ENCODE measurements around the gene FAM98C.
"Not testable (repeated sequence)": the region's sequence is repeated elsewhere in the genome, so short reads cannot be mapped to it uniquely, and the experiment has no call there.

FAM98C gene

DNA sequence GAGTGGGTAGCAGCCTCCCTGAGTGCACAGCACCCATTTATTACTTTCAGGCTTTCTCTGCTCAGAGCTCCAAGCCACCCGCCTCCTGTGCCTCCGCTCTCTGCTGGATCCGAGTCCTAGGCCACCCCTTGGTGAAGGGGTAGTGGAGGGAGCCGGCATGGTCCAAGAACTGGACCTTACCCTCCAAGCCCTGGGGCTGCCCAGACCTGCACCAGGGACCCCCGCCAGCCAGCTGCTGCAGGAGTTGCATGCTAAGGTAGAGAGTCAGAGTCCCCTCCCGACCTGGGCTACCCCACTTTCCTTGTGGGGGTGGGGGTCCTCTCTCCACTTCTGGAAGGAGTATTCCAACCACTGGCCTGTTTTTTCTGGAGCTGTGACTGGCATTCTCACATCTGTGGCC is 2.0 kb downstream of the FAM98C start:
- no peak overlapping the region for H3K4me2 ChIP-seq
- TF ChIP-seq, protein P1, sequence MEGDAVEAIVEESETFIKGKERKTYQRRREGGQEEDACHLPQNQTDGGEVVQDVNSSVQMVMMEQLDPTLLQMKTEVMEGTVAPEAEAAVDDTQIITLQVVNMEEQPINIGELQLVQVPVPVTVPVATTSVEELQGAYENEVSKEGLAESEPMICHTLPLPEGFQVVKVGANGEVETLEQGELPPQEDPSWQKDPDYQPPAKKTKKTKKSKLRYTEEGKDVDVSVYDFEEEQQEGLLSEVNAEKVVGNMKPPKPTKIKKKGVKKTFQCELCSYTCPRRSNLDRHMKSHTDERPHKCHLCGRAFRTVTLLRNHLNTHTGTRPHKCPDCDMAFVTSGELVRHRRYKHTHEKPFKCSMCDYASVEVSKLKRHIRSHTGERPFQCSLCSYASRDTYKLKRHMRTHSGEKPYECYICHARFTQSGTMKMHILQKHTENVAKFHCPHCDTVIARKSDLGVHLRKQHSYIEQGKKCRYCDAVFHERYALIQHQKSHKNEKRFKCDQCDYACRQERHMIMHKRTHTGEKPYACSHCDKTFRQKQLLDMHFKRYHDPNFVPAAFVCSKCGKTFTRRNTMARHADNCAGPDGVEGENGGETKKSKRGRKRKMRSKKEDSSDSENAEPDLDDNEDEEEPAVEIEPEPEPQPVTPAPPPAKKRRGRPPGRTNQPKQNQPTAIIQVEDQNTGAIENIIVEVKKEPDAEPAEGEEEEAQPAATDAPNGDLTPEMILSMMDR (conservative IDR thresholded peaks at IDR 0.05; ENCODE audit: low read depth, low read length), result no peak
- no peaks in the 10 kb centered on the region for H4K20me1 ChIP-seq (ENCODE audit: insufficient read depth)
- no peak overlapping the region for H3K27ac ChIP-seq
- H3K9ac ChIP-seq, result no peak overlapping the region
- H2AFZ ChIP-seq (ENCODE audit: low read depth), result no peak overlapping the region
- H3K36me3 ChIP-seq (ENCODE audit: insufficient read depth), result no peaks in the 10 kb centered on the region
- H3K4me3 ChIP-seq (IDR thresholded peaks at IDR 0.05; ENCODE audit: insufficient read depth, low read depth, low read length), result no peak overlapping the region
- H3K4me1 ChIP-seq (ENCODE audit: low read depth, poor library complexity, severe bottlenecking), result no peaks in the 10 kb centered on the region
- H3K79me2 ChIP-seq (ENCODE audit: insufficient read depth, low read depth), result no peaks in the 10 kb centered on the region
- peaks cover 3% of the 10 kb centered on the region; the same call in 1 of the 2 replicates for H3K27me3 ChIP-seq (ENCODE audit: insufficient read depth, low read depth)

DNA sequence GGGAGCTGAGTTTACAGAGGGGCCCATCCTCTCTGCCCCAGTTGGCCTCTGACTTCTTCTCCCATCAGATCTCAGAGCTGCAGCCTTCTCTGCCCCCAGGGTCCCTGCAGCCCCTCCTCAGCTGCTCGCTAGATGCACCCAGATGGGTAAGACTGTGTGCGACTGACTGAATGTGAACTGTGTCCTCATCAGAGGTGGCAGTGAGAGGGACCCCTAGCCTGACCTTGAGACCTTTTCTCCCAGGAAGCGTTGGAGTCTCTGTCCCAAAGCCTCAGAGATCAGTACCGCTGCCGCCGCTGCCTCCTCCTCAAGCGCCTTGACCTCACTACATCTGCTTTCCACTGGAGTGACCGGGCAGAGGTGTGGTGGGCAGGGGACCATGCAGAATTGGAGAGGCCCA is 2.4 kb downstream of the FAM98C start:
- H3K79me2 ChIP-seq (ENCODE audit: insufficient read depth, low read depth), result no peaks in the 10 kb centered on the region
- no peak overlapping the region for H3K9ac ChIP-seq
- no peak overlapping the region for H3K4me2 ChIP-seq
- no peaks in the 10 kb centered on the region for H3K36me3 ChIP-seq (ENCODE audit: insufficient read depth)
- no peak overlapping the region for H3K27ac ChIP-seq
- H3K4me1 ChIP-seq (ENCODE audit: low read depth, poor library complexity, severe bottlenecking), result no peaks in the 10 kb centered on the region
- no peak overlapping the region for H2AFZ ChIP-seq (ENCODE audit: low read depth)
- no peaks in the 10 kb centered on the region for H4K20me1 ChIP-seq (ENCODE audit: insufficient read depth)
- H3K4me3 ChIP-seq (IDR thresholded peaks at IDR 0.05; ENCODE audit: insufficient read depth, low read depth, low read length), result no peak overlapping the region
- no peaks in the 10 kb centered on the region for H3K27me3 ChIP-seq (ENCODE audit: insufficient read depth, low read depth)
- TF ChIP-seq, protein P1 (conservative IDR thresholded peaks at IDR 0.05; ENCODE audit: low read depth, low read length), result no peak

- H4K20me1 ChIP-seq (ENCODE audit: insufficient read depth), result no peaks in the 10 kb centered on the region
- no peak overlapping the region for H3K4me2 ChIP-seq
- no peak overlapping the region for H2AFZ ChIP-seq (ENCODE audit: low read depth)
- peaks cover 8% of the 10 kb centered on the region; the same call in 1 of the 2 replicates for H3K27me3 ChIP-seq (ENCODE audit: insufficient read depth, low read depth)
- no peaks in the 10 kb centered on the region for H3K4me1 ChIP-seq (ENCODE audit: low read depth, poor library complexity, severe bottlenecking)
- TF ChIP-seq, protein P1 (conservative IDR thresholded peaks at IDR 0.05; ENCODE audit: low read depth, low read length), result no peak
- no peaks in the 10 kb centered on the region for H3K79me2 ChIP-seq (ENCODE audit: insufficient read depth, low read depth)
- H3K36me3 ChIP-seq (ENCODE audit: insufficient read depth), result no peaks in the 10 kb centered on the region
- no peak overlapping the region for H3K9ac ChIP-seq
- no peak overlapping the region for H3K27ac ChIP-seq
- H3K4me3 ChIP-seq (IDR thresholded peaks at IDR 0.05; ENCODE audit: insufficient read depth, low read depth, low read length), result no peak overlapping the region
Measured at GRCh38 chr19:38409631-38410133, 6.8 kb downstream of the FAM98C start.

DNA sequence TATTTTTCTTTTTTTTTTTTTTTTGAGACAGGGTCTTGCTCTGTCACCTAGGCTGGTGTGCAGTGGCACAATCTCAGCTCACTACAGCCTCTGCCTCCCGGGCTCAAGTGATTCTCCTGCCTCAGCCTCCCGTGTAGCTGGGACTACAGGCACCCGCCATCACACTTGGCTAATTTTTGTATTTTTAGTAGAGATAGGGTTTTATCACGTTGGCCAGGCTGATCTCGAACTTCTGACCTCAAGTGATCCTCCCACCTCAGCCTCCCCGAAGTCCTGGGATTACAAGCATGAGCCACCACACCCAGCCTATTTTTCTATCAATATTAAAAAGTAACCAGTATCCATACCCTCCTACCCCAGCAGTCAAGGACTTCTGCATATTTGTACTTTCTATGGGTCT is 7.5 kb downstream of the FAM98C start:
- H3K4me2 ChIP-seq; H3K36me3 ChIP-seq (ENCODE audit: insufficient read depth); H2AFZ ChIP-seq (ENCODE audit: low read depth); H3K79me2 ChIP-seq (ENCODE audit: insufficient read depth, low read depth); H3K9ac ChIP-seq; H3K4me1 ChIP-seq (ENCODE audit: low read depth, poor library complexity, severe bottlenecking); H4K20me1 ChIP-seq (ENCODE audit: insufficient read depth); H3K27ac ChIP-seq; H3K4me3 ChIP-seq (IDR thresholded peaks at IDR 0.05; ENCODE audit: insufficient read depth, low read depth, low read length): not testable (repeated sequence)
- H3K27me3 ChIP-seq (ENCODE audit: insufficient read depth, low read depth), result peaks cover 13% of the 10 kb centered on the region; the same call in 1 of the 2 replicates

DNA sequence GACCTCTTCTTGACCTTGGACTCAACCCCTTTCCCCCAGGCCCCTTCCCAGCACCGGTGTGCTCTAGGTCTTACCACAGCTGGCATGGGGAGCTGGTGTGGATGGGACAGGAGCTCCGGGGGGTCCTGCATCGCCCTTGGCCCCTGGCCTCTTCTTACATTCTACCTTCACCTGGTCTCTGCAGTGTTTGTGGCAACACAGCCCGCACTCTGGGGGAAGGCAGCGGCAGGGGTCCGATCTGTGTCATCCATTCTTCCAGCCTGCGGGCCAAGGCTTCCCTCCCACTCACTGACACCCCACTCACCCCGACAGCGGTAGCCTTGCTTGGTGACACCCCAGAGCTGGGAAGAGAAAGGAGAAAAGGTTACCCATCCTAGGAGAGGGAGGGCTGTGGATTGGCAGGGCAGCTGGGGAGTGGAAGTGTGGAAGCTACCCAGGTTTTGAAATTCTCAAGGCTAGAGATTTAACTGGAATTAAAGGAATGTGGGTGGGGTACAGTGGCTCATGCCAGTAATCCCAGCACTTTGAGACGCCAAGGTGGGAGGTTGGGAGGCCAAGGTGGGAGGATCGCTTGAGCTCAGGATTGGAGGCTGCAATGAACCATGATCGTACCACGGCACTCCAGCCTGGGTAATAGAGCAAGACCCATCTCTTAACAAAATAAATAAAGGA is 8.3 kb downstream of the FAM98C start:
- no peaks in the 10 kb centered on the region for H3K4me1 ChIP-seq (ENCODE audit: low read depth, poor library complexity, severe bottlenecking)
- H2AFZ ChIP-seq (ENCODE audit: low read depth), result no peak overlapping the region
- H3K27ac ChIP-seq, result no peak overlapping the region
- H4K20me1 ChIP-seq (ENCODE audit: insufficient read depth), result no peaks in the 10 kb centered on the region
- H3K4me2 ChIP-seq, result no peak overlapping the region
- H3K27me3 ChIP-seq (ENCODE audit: insufficient read depth, low read depth), result peaks cover 13% of the 10 kb centered on the region; the same call in 1 of the 2 replicates
- no peak overlapping the region for H3K4me3 ChIP-seq (IDR thresholded peaks at IDR 0.05; ENCODE audit: insufficient read depth, low read depth, low read length)
- no peaks in the 10 kb centered on the region for H3K36me3 ChIP-seq (ENCODE audit: insufficient read depth)
- H3K9ac ChIP-seq, result no peak overlapping the region
- TF ChIP-seq, protein P1 (conservative IDR thresholded peaks at IDR 0.05; ENCODE audit: low read depth, low read length), result no peak
- no peaks in the 10 kb centered on the region for H3K79me2 ChIP-seq (ENCODE audit: insufficient read depth, low read depth)

- not testable (repeated sequence) for H2AFZ ChIP-seq (ENCODE audit: low read depth); H3K36me3 ChIP-seq (ENCODE audit: insufficient read depth); H3K4me2 ChIP-seq; H3K4me3 ChIP-seq (IDR thresholded peaks at IDR 0.05; ENCODE audit: insufficient read depth, low read depth, low read length); H3K9ac ChIP-seq; H3K4me1 ChIP-seq (ENCODE audit: low read depth, poor library complexity, severe bottlenecking); H4K20me1 ChIP-seq (ENCODE audit: insufficient read depth); H3K79me2 ChIP-seq (ENCODE audit: insufficient read depth, low read depth); H3K27ac ChIP-seq
- peaks cover 13% of the 10 kb centered on the region; the same call in 1 of the 2 replicates for H3K27me3 ChIP-seq (ENCODE audit: insufficient read depth, low read depth)
Measured at GRCh38 chr19:38411898-38412297, 9.0 kb downstream of the FAM98C start.
